ENCODE results near the gene CCDC68. TPM values are rescaled to one million over a fixed set of nuclear protein-coding genes. Genes with fewer than 3 reads are reported as not detected.

Gene CCDC68, protein sequence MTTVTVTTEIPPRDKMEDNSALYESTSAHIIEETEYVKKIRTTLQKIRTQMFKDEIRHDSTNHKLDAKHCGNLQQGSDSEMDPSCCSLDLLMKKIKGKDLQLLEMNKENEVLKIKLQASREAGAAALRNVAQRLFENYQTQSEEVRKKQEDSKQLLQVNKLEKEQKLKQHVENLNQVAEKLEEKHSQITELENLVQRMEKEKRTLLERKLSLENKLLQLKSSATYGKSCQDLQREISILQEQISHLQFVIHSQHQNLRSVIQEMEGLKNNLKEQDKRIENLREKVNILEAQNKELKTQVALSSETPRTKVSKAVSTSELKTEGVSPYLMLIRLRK
- total RNA-seq (41.3 TPM), polyA plus RNA-seq (5.5 TPM)

- Histone ChIP-seq H3K27ac (ENCODE audit: low read depth) (peak within 1 kb of the TSS; percentile 58), H3K4me1 (ENCODE audit: insufficient read depth) (peaks cover 4% of the 10 kb centered on the region), H3K36me3 (ENCODE audit: insufficient read depth) (no peaks in the 10 kb centered on the region), H3K4me3 (ENCODE audit: low read depth, low read length) (peak within 1 kb of the TSS; percentile 63)
- 13% methylated on average over 58 of the region's 58 CpGs for WGBS
- no peak for DNase-seq (ENCODE audit: extremely low spot score)
Measured at GRCh38 chr18:54958704-54959625, at the start of gene CCDC68. Gene CCDC68 (minus strand): TSS chr18:54959461. CDS start chr18:54942791, 16,670 bp downstream.

- Histone ChIP-seq H3K4me1 (ENCODE audit: insufficient read depth) (no peaks in the 10 kb centered on the region), H3K27ac (ENCODE audit: low read depth) (no peak overlapping the region), H3K4me3 (ENCODE audit: low read depth, low read length) (no peak overlapping the region), H3K36me3 (ENCODE audit: insufficient read depth) (no peaks in the 10 kb centered on the region)
- no peak for DNase-seq (ENCODE audit: extremely low spot score)
- 24% methylated on average over 4 of the region's 4 CpGs for WGBS
Measured at GRCh38 chr18:55007602-55008001, 48.3 kb upstream of the CCDC68 start.

DNA sequence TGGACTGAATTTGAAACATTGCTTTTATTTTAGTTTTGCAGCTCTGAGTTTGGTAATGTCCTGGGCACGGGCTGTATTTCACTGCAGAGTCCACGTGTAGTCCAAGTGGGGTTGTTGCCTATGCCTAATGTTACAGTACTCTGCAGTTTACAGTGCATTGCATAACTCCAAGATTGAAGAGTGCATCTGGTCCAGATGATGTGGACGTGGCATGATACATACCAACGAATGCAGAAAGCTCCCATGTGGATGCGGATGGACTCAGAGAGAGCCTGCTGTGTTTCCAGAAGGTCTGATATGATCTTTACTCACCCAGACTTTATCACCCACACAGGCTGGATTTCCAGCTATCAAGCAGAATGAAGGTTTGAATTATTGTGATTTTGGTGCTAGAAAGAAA, 44.4 kb upstream of the CCDC68 start:
- H3K36me3 ChIP-seq (ENCODE audit: insufficient read depth), result no peaks in the 10 kb centered on the region

DNA sequence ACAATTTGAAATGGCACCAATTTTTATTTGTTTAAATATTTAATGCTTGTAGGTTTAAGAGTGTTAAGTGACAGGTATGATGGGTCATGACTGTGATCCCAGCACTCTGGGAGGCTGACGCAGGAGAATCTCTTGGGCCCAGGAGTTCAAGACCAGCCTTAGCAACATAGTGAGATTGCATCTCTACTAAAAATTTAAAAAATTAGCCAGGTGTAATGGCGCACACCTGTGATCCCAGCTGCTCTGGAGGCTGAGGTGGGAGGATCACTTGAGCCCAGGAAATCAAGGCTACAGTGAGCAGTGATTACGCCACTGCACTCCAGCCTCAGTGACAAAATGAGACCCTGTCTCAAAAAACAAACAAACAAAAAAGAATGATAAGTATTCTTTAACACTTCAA, 43.0 kb upstream of the CCDC68 start:
- Histone ChIP-seq H3K36me3 (ENCODE audit: insufficient read depth) (no peaks in the 10 kb centered on the region), H3K4me3 (ENCODE audit: low read depth, low read length) (no peak overlapping the region), H3K27ac (ENCODE audit: low read depth) (no peak overlapping the region), H3K4me1 (ENCODE audit: insufficient read depth) (no peaks in the 10 kb centered on the region)
- 63% methylated on average over 3 of the region's 3 CpGs for WGBS
- no peak for DNase-seq (ENCODE audit: extremely low spot score)

More for the DNA sequence above, 44.4 kb upstream of the CCDC68 start:
- 82% methylated on average over 5 of the region's 5 CpGs for WGBS
- no peak overlapping the region for H3K27ac ChIP-seq (ENCODE audit: low read depth)
- H3K4me3 ChIP-seq (ENCODE audit: low read depth, low read length), result no peak overlapping the region
- H3K4me1 ChIP-seq (ENCODE audit: insufficient read depth), result no peaks in the 10 kb centered on the region
- DNase-seq (ENCODE audit: extremely low spot score), result no peak

DNA sequence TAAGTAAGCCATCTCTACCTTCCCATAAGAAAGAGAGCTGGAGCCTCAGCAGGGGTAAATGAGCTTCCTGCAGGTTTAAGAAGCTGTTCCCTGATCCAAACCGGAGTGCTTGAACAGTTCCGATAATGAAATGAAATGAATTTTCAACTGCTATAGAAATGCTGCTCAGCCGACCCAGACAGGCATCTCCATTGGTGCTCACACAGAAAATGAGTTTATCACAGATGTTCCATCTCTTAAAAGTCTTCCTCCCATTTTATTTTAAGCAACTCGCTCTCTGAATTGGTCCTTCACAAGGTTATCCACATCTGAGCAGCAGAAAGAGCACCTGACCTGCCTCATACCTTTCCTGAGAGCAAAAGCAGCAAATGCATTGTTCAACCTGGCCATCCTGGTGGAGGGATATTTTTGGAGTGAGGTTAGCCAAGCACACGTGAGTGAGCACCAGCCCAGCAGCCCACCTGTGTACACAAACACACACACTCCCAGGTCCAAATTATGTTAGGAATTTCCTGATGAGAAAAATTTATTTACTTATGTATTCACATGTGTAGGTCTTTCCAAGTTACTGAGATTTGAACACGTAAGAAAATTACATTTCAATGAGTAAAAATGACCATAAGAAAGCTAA, 42.2 kb upstream of the CCDC68 start:
- Histone ChIP-seq H3K4me3 (ENCODE audit: low read depth, low read length) (no peak overlapping the region), H3K27ac (ENCODE audit: low read depth) (no peak overlapping the region), H3K4me1 (ENCODE audit: insufficient read depth) (no peaks in the 10 kb centered on the region), H3K36me3 (ENCODE audit: insufficient read depth) (no peaks in the 10 kb centered on the region)
- no peak for DNase-seq (ENCODE audit: extremely low spot score)
- whole genome bisulfite sequencing, result 68% methylated on average over 6 of the region's 6 CpGs

GRCh38 chr18:55000529-55000928, 41.3 kb upstream of the CCDC68 start:
- 93% methylated on average over 5 of the region's 5 CpGs for WGBS

DNA sequence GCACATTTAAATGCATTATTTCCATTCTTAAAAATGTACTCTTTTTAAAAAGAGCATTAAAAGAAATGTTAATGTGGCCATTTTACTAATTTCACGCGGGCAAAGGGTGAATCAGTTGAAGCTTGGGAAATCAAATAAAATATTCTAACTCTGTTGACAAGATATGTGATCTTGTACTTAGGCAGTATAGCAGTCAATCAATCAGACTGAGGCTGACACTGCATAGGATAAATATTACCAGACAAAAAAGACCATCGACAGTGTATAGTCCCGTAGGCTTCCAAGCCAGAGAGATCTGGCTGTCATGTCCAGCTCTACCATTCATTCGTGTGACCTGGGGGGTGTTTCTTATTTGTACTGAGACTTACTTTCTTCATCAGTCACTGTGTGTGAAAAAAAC, 39.8 kb upstream of the CCDC68 start:
- WGBS, result 95% methylated on average over 5 of the region's 5 CpGs
- H3K4me3 ChIP-seq (ENCODE audit: low read depth, low read length), result no peak overlapping the region
- no peak for DNase-seq (ENCODE audit: extremely low spot score)
- no peaks in the 10 kb centered on the region for H3K4me1 ChIP-seq (ENCODE audit: insufficient read depth)
- H3K27ac ChIP-seq (ENCODE audit: low read depth), result no peak overlapping the region
- no peaks in the 10 kb centered on the region for H3K36me3 ChIP-seq (ENCODE audit: insufficient read depth)

More at GRCh38 chr18:55000529-55000928, 41.3 kb upstream of the CCDC68 start:
- Histone ChIP-seq H3K36me3 (ENCODE audit: insufficient read depth) (no peaks in the 10 kb centered on the region), H3K4me1 (ENCODE audit: insufficient read depth) (no peaks in the 10 kb centered on the region), H3K4me3 (ENCODE audit: low read depth, low read length) (no peak overlapping the region), H3K27ac (ENCODE audit: low read depth) (no peak overlapping the region)
- DNase-seq (ENCODE audit: extremely low spot score), result no peak

- H3K36me3 ChIP-seq (ENCODE audit: insufficient read depth), result no peaks in the 10 kb centered on the region
- WGBS, result 89% methylated on average over 5 of the region's 5 CpGs
- H3K4me1 ChIP-seq (ENCODE audit: insufficient read depth), result no peaks in the 10 kb centered on the region
- H3K4me3 ChIP-seq (ENCODE audit: low read depth, low read length), result no peak overlapping the region
- DNase-seq (ENCODE audit: extremely low spot score), result no peak
- no peak overlapping the region for H3K27ac ChIP-seq (ENCODE audit: low read depth)
Measured at GRCh38 chr18:54995421-54996143, 36.3 kb upstream of the CCDC68 start.

DNA sequence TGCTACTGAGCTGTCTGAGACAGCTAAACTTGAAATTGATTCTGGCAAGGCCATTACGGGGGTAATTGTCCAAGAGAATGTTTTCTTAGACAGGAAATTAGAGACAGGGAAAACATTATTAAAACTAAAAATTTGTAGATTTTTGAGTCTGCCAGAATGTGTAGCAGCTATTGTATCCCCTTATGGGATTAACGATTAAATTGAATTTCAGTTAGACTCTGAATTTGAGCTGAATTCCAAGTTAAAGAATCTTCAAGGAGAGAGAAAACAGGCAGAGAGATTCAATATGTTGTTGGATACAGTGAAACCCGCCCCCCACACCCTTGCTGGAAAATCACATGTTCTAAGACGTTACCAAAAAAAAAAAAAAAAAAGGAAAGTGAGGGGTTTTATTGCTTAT, 32.7 kb upstream of the CCDC68 start:
- 70% methylated on average over 4 of the region's 4 CpGs for WGBS
- DNase-seq (ENCODE audit: extremely low spot score), result no peak
- Histone ChIP-seq H3K27ac (ENCODE audit: low read depth) (no peak overlapping the region), H3K36me3 (ENCODE audit: insufficient read depth) (no peaks in the 10 kb centered on the region), H3K4me1 (ENCODE audit: insufficient read depth) (no peaks in the 10 kb centered on the region), H3K4me3 (ENCODE audit: low read depth, low read length) (no peak overlapping the region)

- no peak overlapping the region for H3K27ac ChIP-seq (ENCODE audit: low read depth)
- no peak for DNase-seq (ENCODE audit: extremely low spot score)
- H3K36me3 ChIP-seq (ENCODE audit: insufficient read depth), result no peaks in the 10 kb centered on the region
- no peaks in the 10 kb centered on the region for H3K4me1 ChIP-seq (ENCODE audit: insufficient read depth)
- WGBS, result 92% methylated on average over 4 of the region's 4 CpGs
- H3K4me3 ChIP-seq (ENCODE audit: low read depth, low read length), result no peak overlapping the region
Measured at GRCh38 chr18:54984908-54985307, 25.6 kb upstream of the CCDC68 start.

DNA sequence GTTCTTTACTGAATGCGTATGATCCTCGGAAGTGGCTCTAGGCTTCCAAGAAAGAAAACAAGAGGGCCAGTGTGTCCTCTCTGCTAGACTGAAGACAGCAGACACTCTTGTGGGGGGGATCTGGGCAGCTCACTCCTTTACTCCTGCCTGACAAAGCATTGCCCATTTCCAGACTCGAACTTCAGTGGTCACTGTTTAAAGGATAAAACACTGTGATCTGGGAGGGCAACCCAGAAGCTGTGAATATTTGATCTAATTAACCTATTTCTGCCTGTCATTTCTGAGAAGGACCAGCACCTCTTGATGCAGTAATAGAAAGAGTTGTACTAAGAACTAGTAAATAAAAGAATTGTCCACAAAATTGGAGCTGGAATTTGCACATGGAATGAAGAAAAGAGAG, 24.5 kb upstream of the CCDC68 start:
- Histone ChIP-seq H3K4me1 (ENCODE audit: insufficient read depth) (no peaks in the 10 kb centered on the region), H3K27ac (ENCODE audit: low read depth) (no peak overlapping the region)
- WGBS, result 81% methylated on average over 3 of the region's 3 CpGs

GRCh38 chr18:54983041-54983686, 23.9 kb upstream of the CCDC68 start:
- no peaks in the 10 kb centered on the region for H3K36me3 ChIP-seq (ENCODE audit: insufficient read depth)
- peak; percentile 36 for DNase-seq (ENCODE audit: extremely low spot score)
- no peak overlapping the region for H3K27ac ChIP-seq (ENCODE audit: low read depth)
- no peaks in the 10 kb centered on the region for H3K4me1 ChIP-seq (ENCODE audit: insufficient read depth)
- 30% methylated on average over 9 of the region's 9 CpGs for WGBS
- no peak overlapping the region for H3K4me3 ChIP-seq (ENCODE audit: low read depth, low read length)

More for the DNA sequence above, 24.5 kb upstream of the CCDC68 start:
- Histone ChIP-seq H3K36me3 (ENCODE audit: insufficient read depth) (no peaks in the 10 kb centered on the region), H3K4me3 (ENCODE audit: low read depth, low read length) (no peak overlapping the region)
- DNase-seq (ENCODE audit: extremely low spot score), result no peak

DNA sequence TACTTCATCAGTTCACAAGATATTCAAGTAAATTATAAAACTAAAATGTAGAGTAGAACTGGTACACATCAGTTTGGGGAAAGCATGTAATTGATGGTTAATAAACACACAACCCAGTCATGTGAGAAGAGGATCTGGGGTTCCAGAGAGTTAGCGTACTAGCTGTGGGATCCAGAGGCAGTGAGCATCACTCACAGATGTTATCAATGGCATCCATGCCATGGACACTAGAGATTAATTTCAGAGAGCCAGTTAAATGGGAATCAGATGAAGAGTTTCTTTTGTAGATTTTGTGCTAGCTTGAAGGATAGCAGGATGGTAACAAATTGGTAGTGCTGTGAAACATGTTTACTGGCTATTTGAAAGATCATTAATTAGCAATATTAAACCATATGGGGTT, 21.8 kb upstream of the CCDC68 start:
- Histone ChIP-seq H3K4me1 (ENCODE audit: insufficient read depth) (no peaks in the 10 kb centered on the region), H3K4me3 (ENCODE audit: low read depth, low read length) (no peak overlapping the region), H3K36me3 (ENCODE audit: insufficient read depth) (no peaks in the 10 kb centered on the region), H3K27ac (ENCODE audit: low read depth) (no peak overlapping the region)
- DNase-seq (ENCODE audit: extremely low spot score), result no peak
- WGBS, result 80% methylated on average over 1 of the region's 1 CpG
